SK-N-SH (cell line): ENCODE measurements around the gene ZNF655. TPM values are rescaled to one million over a fixed set of nuclear protein-coding genes. Genes with fewer than 3 reads are reported as not detected.

Experiments used
- CTCF ChIA-PET: fragments of 300-600, 350-600 bp; formaldehyde crosslinking; extraction: SDS; loops from one replicate; lab custom pipeline; 2021; lab: Yijun Ruan, JAX
- POLR2A ChIA-PET: fragments of 350-600 bp; sonication (Branson Sonifier 250); formaldehyde crosslinking; extraction: SDS; loops from one replicate; lab custom pipeline; 2020; ENCODE audit warnings: antibody characterized with exemption, inconsistent platforms; lab: Yijun Ruan, JAX
- DNase-seq: peaks from one replicate; pipeline ENCODE4 v3.0.0; 2012
- H2AFZ ChIP-seq: fragments of 200-600 bp; sonication (generic); 2 replicates; pipeline ENCODE4 v1.8.1; 2016; ENCODE audit warnings: antibody characterized with exemption, mild to moderate bottlenecking, low read depth
- H3F3A ChIP-seq: fragments of 200-600 bp; sonication (generic); replicated peaks from 2 replicates; pipeline ENCODE3; 2016; ENCODE audit warnings: antibody characterized with exemption, mild to moderate bottlenecking; ENCODE audit not compliant: insufficient read depth
- H3K27ac ChIP-seq, 2 experiments: fragments of 200-500 bp in 1 of 2; fragments of 200-600 bp in 1 of 2; sonication (Bioruptor generic) in 1 of 2; sonication (generic), shearing (Covaris generic) in 1 of 2; 2 replicates each; pipeline versions ENCODE4 v1.5.1 to v1.6.1; 2014 to 2016; ENCODE audit warnings: low read depth in 2 of 2, inconsistent platforms in 1 of 2, low read length in 1 of 2, mild to moderate bottlenecking in 1 of 2, mixed read lengths in 1 of 2
- H3K27me3 ChIP-seq: fragments of 200-600 bp; sonication (generic), shearing (Covaris generic); 2 replicates; pipeline ENCODE4 v1.6.1; 2016; ENCODE audit warnings: mixed run types; ENCODE audit not compliant: insufficient read depth
- H3K36me3 ChIP-seq, 2 experiments: fragments of 200-500 bp in 1 of 2; fragments of 200-600 bp in 1 of 2; sonication (Bioruptor generic) in 1 of 2; sonication (generic) in 1 of 2; replicated peaks in 1 of 2; 2 replicates each; pipeline versions ENCODE3 to v1.5.1; 2014 to 2016; ENCODE audit warnings: low read length in 1 of 2, mild to moderate bottlenecking in 1 of 2; ENCODE audit not compliant: insufficient read depth in 2 of 2, control insufficient read depth in 1 of 2
- H3K4me1 ChIP-seq, 2 experiments: fragments of 200-500 bp in 1 of 2; fragments of 200-600 bp in 1 of 2; sonication (Bioruptor generic) in 1 of 2; sonication (generic), shearing (Covaris generic) in 1 of 2; 2 replicates each; pipeline versions ENCODE4 v1.5.1 to v1.6.1; 2014 to 2016; ENCODE audit warnings: low read depth in 1 of 2, low read length in 1 of 2, mixed run types in 1 of 2; ENCODE audit not compliant: insufficient read depth in 2 of 2, control insufficient read depth in 1 of 2
- H3K4me2 ChIP-seq: fragments of 200-600 bp; sonication (generic), shearing (Covaris generic); 2 replicates; pipeline ENCODE4 v1.6.1; 2017; ENCODE audit warnings: mixed run types
- H3K4me3 ChIP-seq, 2 experiments: fragments of 200-500 bp in 1 of 2; fragments of 200-600 bp in 1 of 2; sonication (Bioruptor generic) in 1 of 2; sonication (generic), shearing (Covaris generic) in 1 of 2; 2 replicates each; pipeline versions ENCODE4 v1.5.1 to v1.8.1; 2014 to 2016; ENCODE audit warnings: low read depth in 2 of 2, inconsistent platforms in 1 of 2, low read length in 1 of 2, mild to moderate bottlenecking in 1 of 2, mixed read lengths in 1 of 2, moderate library complexity in 1 of 2
- H3K79me2 ChIP-seq: fragments of 200-600 bp; sonication (generic); 2 replicates; pipeline ENCODE4 v1.8.1; 2017; ENCODE audit warnings: mild to moderate bottlenecking; ENCODE audit not compliant: insufficient read depth
- H3K9ac ChIP-seq: fragments of 200-600 bp; sonication (generic); 2 replicates; pipeline ENCODE4 v1.6.1; 2017; ENCODE audit warnings: mixed run types
- H3K9me2 ChIP-seq: fragments of 200-600 bp; sonication (generic); 2 replicates; pipeline ENCODE4 v1.6.1; 2017; ENCODE audit warnings: mixed run types
- H3K9me3 ChIP-seq: fragments of 200-600 bp; sonication (generic); 2 replicates; pipeline ENCODE4 v1.6.1; 2017; ENCODE audit warnings: mixed run types, mild to moderate bottlenecking, moderate library complexity
- H4K20me1 ChIP-seq: fragments of 200-600 bp; sonication (generic); 2 replicates; pipeline ENCODE4 v1.6.1; 2017; ENCODE audit warnings: mild to moderate bottlenecking, mixed run types; ENCODE audit not compliant: insufficient read depth
- ELF1 ChIP-seq: IDR thresholded peaks from 2 replicates; pipeline ENCODE4 v1.4.0; 2012
- EZH2phosphoT487 ChIP-seq: fragments of 200-600 bp; sonication (generic); IDR thresholded peaks from 2 replicates; pipeline ENCODE4 v1.6.1; 2017; ENCODE audit warnings: low read depth, mixed run types, mild to moderate bottlenecking, antibody characterized with exemption, moderate library complexity, borderline replicate concordance
- FOXJ3 ChIP-seq: sonication (generic); formaldehyde crosslinking; IDR thresholded peaks from 2 replicates; pipeline ENCODE4 v1.5.1; 2020; ENCODE audit warnings: mild to moderate bottlenecking, missing genetic modification reagents
- MEF2A ChIP-seq: IDR thresholded peaks from 2 replicates; pipeline ENCODE4 v1.4.0; 2012; ENCODE audit warnings: low read depth, borderline replicate concordance
- POLR2AphosphoS5 ChIP-seq: IDR thresholded peaks from 2 replicates; pipeline ENCODE4 v1.6.1; 2012; ENCODE audit warnings: low read depth, low read length
- REST ChIP-seq: IDR thresholded peaks from 2 replicates; pipeline ENCODE4 v1.6.1; 2012; ENCODE audit warnings: mild to moderate bottlenecking, low read depth, low read length, moderate library complexity
- RFX5 ChIP-seq: IDR thresholded peaks from 2 replicates; pipeline ENCODE4 v1.6.1; 2012; ENCODE audit warnings: mild to moderate bottlenecking, improper control_type of control experiment, low read length
- SIN3A ChIP-seq: IDR thresholded peaks from 2 replicates; pipeline ENCODE4 v1.6.1; 2012; ENCODE audit warnings: low read depth, mild to moderate bottlenecking, low read length, moderate library complexity, borderline replicate concordance
- TAF1 ChIP-seq: IDR thresholded peaks from 2 replicates; pipeline ENCODE4 v1.6.1; 2012; ENCODE audit warnings: low read depth, mild to moderate bottlenecking, low read length, moderate library complexity, borderline replicate concordance
- USF2 ChIP-seq: fragments of 150-350 bp; IDR thresholded peaks from 2 replicates; pipeline ENCODE4 v1.6.1; 2017; ENCODE audit warnings: antibody characterized with exemption, low read length, low read depth, borderline replicate concordance
- WGBS: methylation state at CpG from one replicate; pipeline ENCODE4 v1.1.6; 2017; ENCODE audit warnings: low lambda C conversion rate; 5-methylcytosine and 5-hydroxymethylcytosine counted together
- polyA plus RNA-seq, 3 experiments: library from polyadenylated mRNA; depleted of rRNA; stranded (reverse); fragments of >200 nt; gene quantifications; 2 replicates each; pipeline ENCODE4 v1.2.3, GENCODE V29; 2012

ZNF655 gene
- polyA plus RNA-seq, 1 of the 3 experiments (the other 2 are of a cell fraction) = 113 TPM

- POLR2A ChIA-PET = no interaction called here
- no peak overlapping the region for H3K27ac ChIP-seq
- no peak for DNase-seq
- H3F3A ChIP-seq = peaks cover 15% of the 10 kb centered on the region
- H2AFZ ChIP-seq = no peak overlapping the region
- H3K4me1 ChIP-seq = peaks cover 5% of the 10 kb centered on the region in 2 experiments; a peak in 3 of 4 replicates
- CTCF ChIA-PET = interaction anchor here (1.1 to 1.2 kb wide), 2 partner anchors 18 to 42 kb away, joined by 3 to 5 read pairs; no protein-coding TSS in a partner anchor
- no peaks in the 10 kb centered on the region for H4K20me1 ChIP-seq
- peaks cover 77 to 90% of the 10 kb centered on the region in 2 experiments for H3K36me3 ChIP-seq
- H3K9me2 ChIP-seq = no peaks in the 10 kb centered on the region
- no peak overlapping the region for H3K4me2 ChIP-seq
- H3K27me3 ChIP-seq = no peaks in the 10 kb centered on the region
- H3K9me3 ChIP-seq = no peaks in the 10 kb centered on the region
- peaks cover 37% of the 10 kb centered on the region for H3K79me2 ChIP-seq
- WGBS = 95% methylated on average over 10 of the region's 10 CpGs
- H3K9ac ChIP-seq = no peak overlapping the region
- TF ChIP-seq FOXJ3 (no peak), MEF2A (no peak), RFX5 (no peak), ELF1 (no peak), POLR2AphosphoS5 (no peak), USF2 (no peak), TAF1 (no peak), REST (no peak)
- no peak overlapping the region for H3K4me3 ChIP-seq
These were observed 64.2 kb downstream of the ZNF655 start for GRCh38 chr7:99622596-99622995.

- DNase-seq = no peak
- no peaks in the 10 kb centered on the region for H4K20me1 ChIP-seq
- H3K79me2 ChIP-seq = peaks cover 31% of the 10 kb centered on the region
- no peak overlapping the region for H2AFZ ChIP-seq
- H3K9me2 ChIP-seq = no peaks in the 10 kb centered on the region
- 86% methylated on average over 7 of the region's 7 CpGs for WGBS
- no peaks in the 10 kb centered on the region for H3K27me3 ChIP-seq
- H3K9ac ChIP-seq = no peak overlapping the region
- H3F3A ChIP-seq = peaks cover 10% of the 10 kb centered on the region
- no peak overlapping the region for H3K4me2 ChIP-seq
- no peaks in the 10 kb centered on the region; a peak in 1 of 4 replicates for H3K4me1 ChIP-seq
- CTCF ChIA-PET = no interaction called here
- H3K9me3 ChIP-seq = no peaks in the 10 kb centered on the region
- H3K36me3 ChIP-seq = peaks cover 82 to 95% of the 10 kb centered on the region in 2 experiments
- no peak overlapping the region for H3K4me3 ChIP-seq
- POLR2A ChIA-PET = no interaction called here
- TF ChIP-seq SIN3A = no peak
- no peak for TF ChIP-seq EZH2phosphoT487
- no peak overlapping the region for H3K27ac ChIP-seq
These were observed 64.8 kb downstream of the ZNF655 start for GRCh38 chr7:99623091-99623693.
